K562 (cell line): ENCODE results near the gene BARX2.

Experiments used
- CBX3 ChIP-seq, 2 experiments: IDR thresholded peaks; 1 replicate in 1 of 2; 2 replicates in 1 of 2; pipeline ENCODE4 v1.6.1; 2012; ENCODE audit warnings: inconsistent platforms in 2 of 2, low read length in 2 of 2, borderline replicate concordance in 1 of 2, control low read depth in 1 of 2
- CTCF ChIP-seq, 3 experiments: IDR thresholded peaks in 2 of 3; conservative IDR thresholded peaks in 1 of 3; 2 replicates each; pipeline ENCODE4 v1.5.1; 2011 to 2012; ENCODE audit warnings: low read length in 3 of 3, mild to moderate bottlenecking in 3 of 3, control low read depth in 2 of 3, improper control_type of control experiment in 1 of 3, inconsistent platforms in 1 of 3, low read depth in 1 of 3, mixed read lengths in 1 of 3, moderate library complexity in 1 of 3; ENCODE audit not compliant: insufficient read depth in 2 of 3
- GABPB1 ChIP-seq: sonication (generic); formaldehyde crosslinking; IDR thresholded peaks from 2 replicates; pipeline ENCODE4 v1.8.0; 2022; ENCODE audit warnings: mild to moderate bottlenecking, missing genetic modification reagents
- HNRNPLL ChIP-seq: fragments of 200-400 bp; formaldehyde crosslinking; IDR thresholded peaks from 2 replicates; pipeline ENCODE4 v1.6.1; 2017; ENCODE audit warnings: low read length, low read depth, mild to moderate bottlenecking; ENCODE audit not compliant: poor library complexity, severe bottlenecking
- NCOA1 ChIP-seq: fragments of 450-650 bp; IDR thresholded peaks from 2 replicates; pipeline ENCODE4 v1.6.1; 2016; ENCODE audit warnings: low read depth
- NR1H2 ChIP-seq: sonication (generic); formaldehyde crosslinking; IDR thresholded peaks from 2 replicates; pipeline ENCODE4 v1.4.0; 2020; ENCODE audit warnings: mild to moderate bottlenecking, missing genetic modification reagents
- NR3C1 ChIP-seq: sonication (generic); formaldehyde crosslinking; IDR thresholded peaks from 2 replicates; pipeline ENCODE4 v1.8.1; 2022; ENCODE audit warnings: missing genetic modification reagents
- POLR2A ChIP-seq: fragments of 450-650 bp; conservative IDR thresholded peaks from 2 replicates; pipeline ENCODE4 v1.6.1; 2016
- TCF7L2 ChIP-seq: fragments of 150-350 bp; IDR thresholded peaks from 2 replicates; pipeline ENCODE4 v1.6.1; 2016; ENCODE audit warnings: low read depth, mild to moderate bottlenecking, low read length, moderate library complexity
- ZNF695 ChIP-seq: fragments of 450-650 bp; formaldehyde crosslinking; IDR thresholded peaks from 2 replicates; pipeline ENCODE4 v1.4.0; 2020; ENCODE audit warnings: mild to moderate bottlenecking, moderate library complexity
- ZNF77 ChIP-seq: fragments of 250-450 bp; sonication (Bioruptor Pico); IDR thresholded peaks from 2 replicates; pipeline ENCODE4 v1.5.0; 2020
- TF ChIP-seq, protein P1 (sequence below): fragments of 250-450 bp; sonication (Bioruptor Pico); IDR thresholded peaks from 2 replicates; pipeline ENCODE4 v1.8.0; 2021; ENCODE audit warnings: moderate library complexity, mild to moderate bottlenecking, inconsistent platforms
- TF ChIP-seq, protein P2 (sequence below): fragments of 250-450 bp; sonication (Bioruptor Pico); IDR thresholded peaks from 2 replicates; pipeline ENCODE4 v1.8.0; 2022; ENCODE audit warnings: inconsistent platforms

GRCh38 chr11:129395432-129395831, 19.8 kb downstream of the BARX2 start:
- no peak for TF ChIP-seq ZNF695 (CRISPR knock-in tag)
- TF ChIP-seq CTCF (IDR thresholded peaks at IDR 0.05 in 2 of 3, conservative IDR thresholded peaks at IDR 0.05 in 1 of 3; ENCODE audit: insufficient read depth in 2 of 3, low read depth in 1 of 3, low read length in 3 of 3): no peak
- TF ChIP-seq NR3C1 (CRISPR knock-in tag): no peak
- no peak for TF ChIP-seq HNRNPLL
- TF ChIP-seq CBX3 (IDR thresholded peaks at IDR 0.05; ENCODE audit: borderline replicate concordance in 1 of 2, low read length in 2 of 2): no peak
- no peak for TF ChIP-seq GABPB1
- no peak for TF ChIP-seq POLR2A
- TF ChIP-seq, protein P1, sequence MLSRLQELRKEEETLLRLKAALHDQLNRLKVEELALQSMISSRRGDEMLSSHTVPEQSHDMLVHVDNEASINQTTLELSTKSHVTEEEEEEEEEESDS (CRISPR knock-in tag): no peak
- no peak for TF ChIP-seq ZNF77
- no peak for TF ChIP-seq NR1H2
- no peak for TF ChIP-seq TCF7L2
- TF ChIP-seq NCOA1: no peak
- TF ChIP-seq, protein P2, sequence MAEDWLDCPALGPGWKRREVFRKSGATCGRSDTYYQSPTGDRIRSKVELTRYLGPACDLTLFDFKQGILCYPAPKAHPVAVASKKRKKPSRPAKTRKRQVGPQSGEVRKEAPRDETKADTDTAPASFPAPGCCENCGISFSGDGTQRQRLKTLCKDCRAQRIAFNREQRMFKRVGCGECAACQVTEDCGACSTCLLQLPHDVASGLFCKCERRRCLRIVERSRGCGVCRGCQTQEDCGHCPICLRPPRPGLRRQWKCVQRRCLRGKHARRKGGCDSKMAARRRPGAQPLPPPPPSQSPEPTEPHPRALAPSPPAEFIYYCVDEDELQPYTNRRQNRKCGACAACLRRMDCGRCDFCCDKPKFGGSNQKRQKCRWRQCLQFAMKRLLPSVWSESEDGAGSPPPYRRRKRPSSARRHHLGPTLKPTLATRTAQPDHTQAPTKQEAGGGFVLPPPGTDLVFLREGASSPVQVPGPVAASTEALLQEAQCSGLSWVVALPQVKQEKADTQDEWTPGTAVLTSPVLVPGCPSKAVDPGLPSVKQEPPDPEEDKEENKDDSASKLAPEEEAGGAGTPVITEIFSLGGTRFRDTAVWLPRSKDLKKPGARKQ (CRISPR knock-in tag): no peak
